Hepatocyte (in vitro differentiated cells): ENCODE measurements around the gene GUCD1.

Experiments used
- CTCF ChIP-seq: fragments of 200-600 bp; sonication (generic); IDR thresholded peaks from 2 replicates; pipeline ENCODE4 v1.5.1; 2016; ENCODE audit warnings: antibody characterized with exemption, mild to moderate bottlenecking; ENCODE audit not compliant: poor library complexity
- EZH2 ChIP-seq: fragments of 200-600 bp; sonication (generic); IDR thresholded peaks from 2 replicates; pipeline ENCODE4 v1.6.1; 2016; ENCODE audit warnings: antibody characterized with exemption, mild to moderate bottlenecking, borderline replicate concordance
- EZH2phosphoT487 ChIP-seq: fragments of 200-600 bp; sonication (generic); IDR thresholded peaks from one replicate; pipeline ENCODE4 v1.6.1; 2018; ENCODE audit warnings: antibody characterized with exemption, mild to moderate bottlenecking, low read depth, moderate library complexity; ENCODE audit not compliant: unreplicated experiment, severe bottlenecking

- TF ChIP-seq CTCF (no peak), EZH2 (no peak), EZH2phosphoT487 (no peak)
These were observed 40.0 kb downstream of the GUCD1 start for GRCh38 chr22:24515027-24515338.
